ENCODE data around the gene PRDM11. TPM values are rescaled to one million over a fixed set of nuclear protein-coding genes. Genes with fewer than 3 reads are reported as not detected.

The PRDM11 gene
- total and polyA plus RNA-seq, 2 of the 8 experiments (the other 6 are each of a cell fraction or from before 2014, with no cell fraction given) = 3.6 to 11.7 TPM

DNA sequence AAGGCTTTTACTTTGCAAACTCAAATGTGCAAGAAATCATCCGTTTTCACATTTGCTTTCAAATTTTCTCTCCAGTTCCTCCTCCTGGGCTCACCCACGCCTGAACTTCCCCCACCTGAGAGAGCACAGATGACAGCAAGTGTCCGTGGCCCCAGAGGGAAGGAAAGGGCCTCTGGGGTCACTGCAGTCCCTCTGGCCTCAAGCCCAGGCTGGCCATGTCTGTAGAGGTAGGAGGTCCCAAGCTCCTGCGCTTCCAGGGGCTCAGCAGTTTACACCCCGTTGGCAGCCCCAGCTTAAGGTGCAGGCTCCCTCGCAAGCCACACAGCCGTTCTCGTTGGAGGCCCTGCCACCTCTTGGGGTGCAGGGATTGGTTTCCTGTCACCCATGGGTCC lies 40.5 kb upstream of the PRDM11 start:
- WGBS, 2 experiments (ENCODE audit: extremely low coverage in 1 of 2, insufficient coverage in 1 of 2, insufficient read length in 1 of 2, insufficient replicate concordance in 2 of 2, low coverage in 1 of 2, low lambda C conversion rate in 2 of 2, missing lambda C conversion rate in 1 of 2) = 85% methylated on average over 8 of the region's 8 CpGs; no CpG with 5 or more reads in 1 of the 2 experiments
- no peak for DNase-seq (ENCODE audit: low read depth in 1 of 2, low spot score in 2 of 2)
- H3K4me2 ChIP-seq (ENCODE audit: insufficient read depth in 1 of 2, low read depth in 2 of 2, low read length in 2 of 2) = no peak overlapping the region
- TF ChIP-seq MAFK (IDR thresholded peaks at IDR 0.05; ENCODE audit: low read depth, low read length) (no peak), TAF7 (optimal IDR thresholded peaks at IDR 0.05; ENCODE audit: borderline replicate concordance, low read depth, low read length) (no peak), SP1 (IDR thresholded peaks at IDR 0.05; ENCODE audit: low read depth, low read length) (no peak), CHD2 (IDR thresholded peaks at IDR 0.05; ENCODE audit: low read length) (no peak), EGR1 (IDR thresholded peaks at IDR 0.05; ENCODE audit: borderline replicate concordance, low read depth, low read length) (no peak), POLR2AphosphoS5 (IDR thresholded peaks at IDR 0.05; ENCODE audit: low read depth, low read length) (no peak), CBX5 (IDR thresholded peaks at IDR 0.05; ENCODE audit: low read depth, low read length) (no peak), CTCF (IDR thresholded peaks at IDR 0.05; ENCODE audit: control extremely low read depth in 1 of 3, insufficient read depth in 1 of 3, low read depth in 1 of 3, low read length in 3 of 3) (no peak), RBBP5 (IDR thresholded peaks at IDR 0.05; ENCODE audit: borderline replicate concordance, low read depth, low read length) (no peak)
- TF ChIP-seq, protein P1, sequence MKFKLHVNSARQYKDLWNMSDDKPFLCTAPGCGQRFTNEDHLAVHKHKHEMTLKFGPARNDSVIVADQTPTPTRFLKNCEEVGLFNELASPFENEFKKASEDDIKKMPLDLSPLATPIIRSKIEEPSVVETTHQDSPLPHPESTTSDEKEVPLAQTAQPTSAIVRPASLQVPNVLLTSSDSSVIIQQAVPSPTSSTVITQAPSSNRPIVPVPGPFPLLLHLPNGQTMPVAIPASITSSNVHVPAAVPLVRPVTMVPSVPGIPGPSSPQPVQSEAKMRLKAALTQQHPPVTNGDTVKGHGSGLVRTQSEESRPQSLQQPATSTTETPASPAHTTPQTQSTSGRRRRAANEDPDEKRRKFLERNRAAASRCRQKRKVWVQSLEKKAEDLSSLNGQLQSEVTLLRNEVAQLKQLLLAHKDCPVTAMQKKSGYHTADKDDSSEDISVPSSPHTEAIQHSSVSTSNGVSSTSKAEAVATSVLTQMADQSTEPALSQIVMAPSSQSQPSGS (IDR thresholded peaks at IDR 0.05; ENCODE audit: low read length) = no peak

More for the DNA sequence above, 40.5 kb upstream of the PRDM11 start:
- H3K36me3 ChIP-seq (ENCODE audit: control insufficient read depth in 2 of 4, insufficient read depth in 4 of 4, low read length in 3 of 4) = no peaks in the 10 kb centered on the region
- no peaks in the 10 kb centered on the region for H3K9me3 ChIP-seq (ENCODE audit: insufficient read depth in 2 of 2, low read depth in 1 of 2, low read length in 1 of 2)
- no peaks in the 10 kb centered on the region for H3K79me2 ChIP-seq (ENCODE audit: control insufficient read depth in 1 of 2, insufficient read depth in 2 of 2, low read length in 2 of 2)
- H3K4ac ChIP-seq (replicated peaks; ENCODE audit: insufficient read length, low read depth, low read length) = no peak overlapping the region
- no peak overlapping the region for H3K27ac ChIP-seq (ENCODE audit: low read depth, low read length)
- FAIRE-seq = no peak
- no peak overlapping the region for H4K8ac ChIP-seq (ENCODE audit: extremely low read depth, insufficient read depth, low read length)
- H2AK5ac ChIP-seq (ENCODE audit: low read depth, low read length) = no peak overlapping the region
- no peak overlapping the region for H3K23ac ChIP-seq (ENCODE audit: insufficient read length)
- ChIA-PET CTCF (ENCODE audit: partially characterized antibody) (interaction anchor here (0.6 to 34.2 kb wide), 28 partner anchors 14 to 227 kb away, joined by 3 to 1347 read pairs (median 10); no protein-coding TSS in a partner anchor), POLR2A (ENCODE audit: partially characterized antibody) (interaction anchor here (0.8 to 2.7 kb wide), 4 partner anchors 18 to 169 kb away, joined by 3 to 18 read pairs (median 3); no protein-coding TSS in a partner anchor)
- no peak overlapping the region for H4K91ac ChIP-seq (replicated peaks; ENCODE audit: insufficient read length, low read length)
- H3K27me3 ChIP-seq (replicated peaks in 1 of 4; ENCODE audit: control insufficient read depth in 3 of 4, extremely low read depth in 1 of 4, insufficient read depth in 3 of 4, low read length in 3 of 4) = no peaks in the 10 kb centered on the region
- no peak overlapping the region for H2BK120ac ChIP-seq (replicated peaks; ENCODE audit: low read depth, low read length)
- H4K20me1 ChIP-seq (replicated peaks in 1 of 2; ENCODE audit: control insufficient read depth in 1 of 2, insufficient read depth in 2 of 2, low read length in 2 of 2) = no peaks in the 10 kb centered on the region
- no peak overlapping the region for H3K56ac ChIP-seq (replicated peaks; ENCODE audit: insufficient read length, low read depth, low read length)
- no peaks in the 10 kb centered on the region for H3K79me1 ChIP-seq (ENCODE audit: low read depth, low read length)
- H3K9ac ChIP-seq (replicated peaks in 1 of 4; ENCODE audit: extremely low read depth in 1 of 4, low read depth in 3 of 4, low read length in 3 of 4) = no peak overlapping the region
- no peak overlapping the region for H2BK12ac ChIP-seq (ENCODE audit: low read depth, low read length)
- no peaks in the 10 kb centered on the region for H3K23me2 ChIP-seq (ENCODE audit: low read depth, low read length)
- no peak overlapping the region for H2BK5ac ChIP-seq (ENCODE audit: low read depth, low read length)
- H3K4me3 ChIP-seq (ENCODE audit: extremely low read depth in 1 of 4, insufficient read depth in 2 of 4, low read depth in 3 of 4, low read length in 4 of 4) = no peak overlapping the region
- no peak overlapping the region for H3K14ac ChIP-seq (ENCODE audit: insufficient read length)
- no peak overlapping the region for H2BK20ac ChIP-seq (ENCODE audit: low read length)
- no peak overlapping the region for H2AFZ ChIP-seq (ENCODE audit: low read length)
- H3K4me1 ChIP-seq (replicated peaks in 1 of 4; ENCODE audit: control insufficient read depth in 3 of 4, insufficient read depth in 4 of 4, low read length in 3 of 4) = no peaks in the 10 kb centered on the region; a peak in 2 of 7 replicates
- H2BK15ac ChIP-seq (ENCODE audit: low read length) = no peak overlapping the region
- no peak overlapping the region for H3K18ac ChIP-seq (ENCODE audit: extremely low read depth, low read length)
- no peak overlapping the region for H4K5ac ChIP-seq (ENCODE audit: insufficient read length, low read depth, low read length)

Data from H1 (cell line).